ENCODE data around the gene TNFRSF4.

DNA sequence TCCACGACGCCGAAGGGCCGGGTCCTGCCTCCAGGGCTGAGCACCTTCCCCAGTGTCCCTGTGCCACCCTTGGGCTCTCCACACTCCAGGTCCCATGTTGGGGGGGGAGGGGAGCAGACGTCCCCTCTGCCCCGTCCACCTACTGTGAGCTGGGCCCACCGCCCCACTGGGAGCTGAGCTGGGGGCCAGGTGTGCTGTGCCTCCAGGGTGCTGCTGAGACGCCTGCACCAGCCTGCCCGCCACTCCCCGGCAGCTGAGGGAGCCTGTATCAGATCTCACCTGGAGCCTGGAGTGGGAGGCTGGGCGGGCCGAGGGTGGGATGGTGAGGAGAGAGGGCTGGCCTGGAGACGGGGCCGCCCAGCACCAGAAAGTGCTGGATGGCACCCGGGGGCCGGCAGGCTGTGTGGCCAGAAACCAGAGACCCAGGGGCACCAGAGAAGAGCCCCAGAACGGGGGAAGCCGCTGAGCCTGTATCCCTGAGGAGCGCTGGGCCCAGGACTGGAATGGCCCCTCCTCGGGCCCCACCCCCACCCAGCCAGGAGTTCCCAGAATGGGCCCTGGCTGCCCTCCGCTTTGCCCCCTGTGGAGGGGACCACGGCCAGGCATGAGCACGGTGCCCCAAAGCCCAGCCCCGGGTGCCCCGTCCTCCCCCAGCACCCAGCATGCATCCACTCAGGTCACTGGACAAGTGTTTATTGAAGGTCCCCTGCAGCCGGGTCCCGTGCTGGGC lies 11.0 kb downstream of the TNFRSF4 start:
- TF ChIP-seq, protein P1, sequence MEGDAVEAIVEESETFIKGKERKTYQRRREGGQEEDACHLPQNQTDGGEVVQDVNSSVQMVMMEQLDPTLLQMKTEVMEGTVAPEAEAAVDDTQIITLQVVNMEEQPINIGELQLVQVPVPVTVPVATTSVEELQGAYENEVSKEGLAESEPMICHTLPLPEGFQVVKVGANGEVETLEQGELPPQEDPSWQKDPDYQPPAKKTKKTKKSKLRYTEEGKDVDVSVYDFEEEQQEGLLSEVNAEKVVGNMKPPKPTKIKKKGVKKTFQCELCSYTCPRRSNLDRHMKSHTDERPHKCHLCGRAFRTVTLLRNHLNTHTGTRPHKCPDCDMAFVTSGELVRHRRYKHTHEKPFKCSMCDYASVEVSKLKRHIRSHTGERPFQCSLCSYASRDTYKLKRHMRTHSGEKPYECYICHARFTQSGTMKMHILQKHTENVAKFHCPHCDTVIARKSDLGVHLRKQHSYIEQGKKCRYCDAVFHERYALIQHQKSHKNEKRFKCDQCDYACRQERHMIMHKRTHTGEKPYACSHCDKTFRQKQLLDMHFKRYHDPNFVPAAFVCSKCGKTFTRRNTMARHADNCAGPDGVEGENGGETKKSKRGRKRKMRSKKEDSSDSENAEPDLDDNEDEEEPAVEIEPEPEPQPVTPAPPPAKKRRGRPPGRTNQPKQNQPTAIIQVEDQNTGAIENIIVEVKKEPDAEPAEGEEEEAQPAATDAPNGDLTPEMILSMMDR (IDR thresholded peaks at IDR 0.05; ENCODE audit: control extremely low read depth in 1 of 3, insufficient read depth in 1 of 3, low read depth in 1 of 3, low read length in 3 of 3), result no peak
- TF ChIP-seq POLR2A (IDR thresholded peaks at IDR 0.05; ENCODE audit: control extremely low read depth in 1 of 2, low read depth in 2 of 2, low read length in 2 of 2), result no peak
- no peak for TF ChIP-seq SIX5 (IDR thresholded peaks at IDR 0.05; ENCODE audit: low read depth, low read length)
- TF ChIP-seq GABPA (IDR thresholded peaks at IDR 0.05; ENCODE audit: borderline replicate concordance, insufficient read depth, low read length), result no peak
- no peak for TF ChIP-seq CHD2 (IDR thresholded peaks at IDR 0.05; ENCODE audit: low read length)
